HG03575 (cell line): ENCODE results near the gene ZNF582.

ENCODE experiments used
- ATAC-seq: cut with Tn5 transposase; IDR thresholded peaks from one replicate; pipeline ENCODE4 v1.9.1; 2021; ENCODE audit not compliant: unreplicated experiment, insufficient number of reproducible peaks, low FRiP score; ENCODE audit errors: extremely low read depth

The ZNF582 gene

GRCh38 chr19:56393119-56394012 is at the start of gene ZNF582:
Gene ZNF582, minus strand, starts transcription at chr19:56393534. Its CDS starts 1,782 bp downstream, at chr19:56391752.
- peak; percentile 61 for ATAC-seq

GRCh38 chr19:56441206-56441792 is 48.0 kb upstream of the ZNF582 start:
- no peak for ATAC-seq

GRCh38 chr19:56423985-56424353 is 30.6 kb upstream of the ZNF582 start:
- ATAC-seq = no peak

- no peak for ATAC-seq
Measured at GRCh38 chr19:56423276-56423984, 30.1 kb upstream of the ZNF582 start.

- ATAC-seq = no peak
Measured at GRCh38 chr19:56405062-56405461, 11.7 kb upstream of the ZNF582 start.

GRCh38 chr19:56404705-56405056 is 11.3 kb upstream of the ZNF582 start:
- ATAC-seq = no peak

GRCh38 chr19:56403764-56404704 is 10.7 kb upstream of the ZNF582 start, which contains the start of gene ZNF583:
Gene ZNF583, plus strand, starts transcription at chr19:56404332. Its CDS starts 2,783 bp downstream, at chr19:56407115.
- no peak for ATAC-seq

GRCh38 chr19:56403261-56403660 is 9.9 kb upstream of the ZNF582 start:
- no peak for ATAC-seq

GRCh38 chr19:56400485-56400884 is 7.2 kb upstream of the ZNF582 start:
- no peak for ATAC-seq

GRCh38 chr19:56398809-56399208 is 5.5 kb upstream of the ZNF582 start:
- no peak for ATAC-seq

- ATAC-seq = no peak
Measured at GRCh38 chr19:56383826-56384605, 9.3 kb downstream of the ZNF582 start.

- no peak for ATAC-seq
Measured at GRCh38 chr19:56377105-56377924, 16.0 kb downstream of the ZNF582 start.

- no peak for ATAC-seq
Measured at GRCh38 chr19:56372281-56372680, 21.1 kb downstream of the ZNF582 start.

- no peak for ATAC-seq
Measured at GRCh38 chr19:56369886-56370676, 23.3 kb downstream of the ZNF582 start.

- ATAC-seq = no peak
Measured at GRCh38 chr19:56367829-56368711, 25.3 kb downstream of the ZNF582 start.

- no peak for ATAC-seq
Measured at GRCh38 chr19:56360841-56361240, 32.5 kb downstream of the ZNF582 start.
